Kidney (tissue), 14 donors: ENCODE data around the gene PAX5. TPM values are rescaled to one million over a fixed set of nuclear protein-coding genes. Genes with fewer than 3 reads are reported as not detected.

ENCODE experiments used
- DNase-seq, 5 donors: peaks; one replicate each; pipeline ENCODE4 v3.0.0-alpha.2; 2013 to 2020
- FAIRE-seq: peaks from 2 replicates; lab custom pipeline; 2012; peaks lifted over from hg19 to GRCh38; lab: Jason Lieb, UNC
- H3K27ac ChIP-seq, 2 donors: one replicate each; pipeline ENCODE4 v1.7.0; 2013; ENCODE audit warnings: low read depth in 2 of 2, low read length in 2 of 2, inconsistent platforms in 1 of 2
- H3K27me3 ChIP-seq: one replicate; pipeline ENCODE4 v1.7.1; 2013; ENCODE audit warnings: low read length, inconsistent platforms; ENCODE audit not compliant: control insufficient read depth, insufficient read depth
- H3K36me3 ChIP-seq, 3 donors: one replicate each; pipeline versions ENCODE4 v1.7.0 to v1.7.1; 2013; ENCODE audit warnings: low read length in 3 of 3, control low read depth in 1 of 3, inconsistent platforms in 1 of 3; ENCODE audit not compliant: insufficient read depth in 3 of 3, control insufficient read depth in 2 of 3
- H3K4me1 ChIP-seq, 3 donors: one replicate each; pipeline versions ENCODE4 v1.7.0 to v1.7.1; 2013; ENCODE audit warnings: low read length in 3 of 3, inconsistent platforms in 1 of 3, low read depth in 1 of 3; ENCODE audit not compliant: control insufficient read depth in 2 of 3, insufficient read depth in 2 of 3
- H3K4me3 ChIP-seq, 3 donors: one replicate each; pipeline versions ENCODE4 v1.7.0 to v1.8.1; 2013; ENCODE audit warnings: low read length in 3 of 3, control low read depth in 1 of 3, inconsistent platforms in 1 of 3
- H3K9ac ChIP-seq, 3 donors: one replicate each; pipeline versions ENCODE4 v1.7.0 to v1.7.1; 2013; ENCODE audit warnings: low read length in 3 of 3, control low read depth in 1 of 3, inconsistent platforms in 1 of 3
- H3K9me3 ChIP-seq, 3 donors: one replicate each; pipeline versions ENCODE4 v1.7.0 to v1.7.1; 2013; ENCODE audit warnings: low read length in 3 of 3, control low read depth in 1 of 3, inconsistent platforms in 1 of 3; ENCODE audit not compliant: control insufficient read depth in 2 of 3, insufficient read depth in 1 of 3
- intact Hi-C: fragments of 100-400 bp; cut with DNase I; formaldehyde crosslinking; loops from one replicate; pipeline ENCODE4 v1.11.1; 2022
- polyA plus RNA-seq: library from polyadenylated mRNA; stranded (reverse); fragments of 350-450 nt; fragmentation: Illumina TruSeq; extraction: RNeasy Lipid Tissue Mini Kit (QIAGEN cat#74804); gene quantifications from one replicate; pipeline ENCODE4 v1.2.3, GENCODE V29; 2014; ENCODE audit warnings: low read depth, low replicate concordance; ENCODE audit not compliant: insufficient read depth
- total RNA-seq: library from RNA; stranded (reverse); fragmentation: NEBNext Ultra II Directional; extraction: Animal tissue kit (Norgen Biotek cat#: 25700); gene quantifications from one replicate; pipeline ENCODE4 v1.2.1, GENCODE V29; 2021
- TF ChIP-seq, protein P1 (sequence below): IDR thresholded peaks from 3 replicates; pipeline ENCODE4 v1.5.1; 2012; ENCODE audit warnings: mild to moderate bottlenecking, moderate library complexity, borderline replicate concordance; ENCODE audit not compliant: insufficient read depth; ENCODE audit errors: extremely low read depth
- donor health status: control.
- donor health status: control.
- donor health status: control.
- donor health status: control.
- donor health status: control.
- donor health status: DM: yes; HTN: yes; CAD: no.
- donor health status: Normal renal cell carcinoma (clear cell type).

The PAX5 gene
- total and polyA plus RNA-seq, 2 donors from 2014 or later, result 2.7 TPM; not detected in 1

DNA sequence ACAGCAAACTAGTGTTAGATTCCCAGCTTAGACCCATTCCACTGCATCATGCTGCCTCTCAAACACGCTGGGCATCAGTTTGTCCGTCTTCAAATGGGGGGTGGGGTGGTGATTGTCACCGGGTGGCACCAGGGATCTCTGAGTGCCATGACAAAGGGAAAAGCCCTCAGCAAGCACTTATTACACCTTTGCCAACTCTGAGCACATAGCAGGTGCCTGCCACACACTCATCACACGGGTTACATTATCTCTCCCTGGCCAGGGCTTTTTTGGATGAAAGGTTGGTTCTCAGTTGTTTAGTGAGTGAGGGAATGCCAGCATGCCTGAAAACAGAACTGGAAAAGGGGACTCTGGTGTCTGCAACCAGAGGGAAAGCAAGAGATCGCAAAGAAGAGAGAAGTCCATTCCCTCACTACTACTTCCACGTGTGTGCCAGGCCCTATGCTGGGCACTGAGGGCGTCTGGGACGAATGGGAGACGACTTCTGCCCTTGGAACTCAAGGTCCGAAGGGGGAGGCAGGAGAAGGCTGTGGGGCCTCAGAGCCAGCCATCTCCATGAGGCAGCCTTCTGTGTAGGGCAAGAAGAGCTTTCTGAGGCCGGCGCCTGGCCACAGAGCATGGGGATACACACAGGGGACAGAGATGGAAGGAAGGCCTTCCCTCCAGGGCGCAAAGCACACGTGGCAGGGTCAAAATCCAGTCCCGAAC lies 48.9 kb downstream of the PAX5 start:
- H3K27me3 ChIP-seq, result peaks cover 46% of the 10 kb centered on the region
- DNase-seq, result no peak

GRCh38 chr9:36980148-36980974 lies 53.7 kb downstream of the PAX5 start:
- no peaks in the 10 kb centered on the region for H3K36me3 ChIP-seq
- H3K4me3 ChIP-seq, result no peak overlapping the region
- intact Hi-C loops, result no loop called here
- peaks cover 13% of the 10 kb centered on the region for H3K27me3 ChIP-seq
- no peak overlapping the region for H3K27ac ChIP-seq
- FAIRE-seq, result no peak
- DNase-seq, result peak in 1 of 5 donors; percentile 22
- no peaks in the 10 kb centered on the region for H3K4me1 ChIP-seq
- H3K9ac ChIP-seq, result no peak overlapping the region
- H3K9me3 ChIP-seq, result no peaks in the 10 kb centered on the region
- TF ChIP-seq, protein P1, sequence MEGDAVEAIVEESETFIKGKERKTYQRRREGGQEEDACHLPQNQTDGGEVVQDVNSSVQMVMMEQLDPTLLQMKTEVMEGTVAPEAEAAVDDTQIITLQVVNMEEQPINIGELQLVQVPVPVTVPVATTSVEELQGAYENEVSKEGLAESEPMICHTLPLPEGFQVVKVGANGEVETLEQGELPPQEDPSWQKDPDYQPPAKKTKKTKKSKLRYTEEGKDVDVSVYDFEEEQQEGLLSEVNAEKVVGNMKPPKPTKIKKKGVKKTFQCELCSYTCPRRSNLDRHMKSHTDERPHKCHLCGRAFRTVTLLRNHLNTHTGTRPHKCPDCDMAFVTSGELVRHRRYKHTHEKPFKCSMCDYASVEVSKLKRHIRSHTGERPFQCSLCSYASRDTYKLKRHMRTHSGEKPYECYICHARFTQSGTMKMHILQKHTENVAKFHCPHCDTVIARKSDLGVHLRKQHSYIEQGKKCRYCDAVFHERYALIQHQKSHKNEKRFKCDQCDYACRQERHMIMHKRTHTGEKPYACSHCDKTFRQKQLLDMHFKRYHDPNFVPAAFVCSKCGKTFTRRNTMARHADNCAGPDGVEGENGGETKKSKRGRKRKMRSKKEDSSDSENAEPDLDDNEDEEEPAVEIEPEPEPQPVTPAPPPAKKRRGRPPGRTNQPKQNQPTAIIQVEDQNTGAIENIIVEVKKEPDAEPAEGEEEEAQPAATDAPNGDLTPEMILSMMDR, result no peak

More for the DNA sequence above, 48.9 kb downstream of the PAX5 start:
- Histone ChIP-seq H3K9me3 (no peaks in the 10 kb centered on the region), H3K9ac (no peak overlapping the region), H3K36me3 (no peaks in the 10 kb centered on the region), H3K4me3 (no peak overlapping the region), H3K4me1 (no peaks in the 10 kb centered on the region), H3K27ac (no peak overlapping the region)
- TF ChIP-seq, protein P1, result no peak
- intact Hi-C loops, result no loop called here
- FAIRE-seq, result no peak

DNA sequence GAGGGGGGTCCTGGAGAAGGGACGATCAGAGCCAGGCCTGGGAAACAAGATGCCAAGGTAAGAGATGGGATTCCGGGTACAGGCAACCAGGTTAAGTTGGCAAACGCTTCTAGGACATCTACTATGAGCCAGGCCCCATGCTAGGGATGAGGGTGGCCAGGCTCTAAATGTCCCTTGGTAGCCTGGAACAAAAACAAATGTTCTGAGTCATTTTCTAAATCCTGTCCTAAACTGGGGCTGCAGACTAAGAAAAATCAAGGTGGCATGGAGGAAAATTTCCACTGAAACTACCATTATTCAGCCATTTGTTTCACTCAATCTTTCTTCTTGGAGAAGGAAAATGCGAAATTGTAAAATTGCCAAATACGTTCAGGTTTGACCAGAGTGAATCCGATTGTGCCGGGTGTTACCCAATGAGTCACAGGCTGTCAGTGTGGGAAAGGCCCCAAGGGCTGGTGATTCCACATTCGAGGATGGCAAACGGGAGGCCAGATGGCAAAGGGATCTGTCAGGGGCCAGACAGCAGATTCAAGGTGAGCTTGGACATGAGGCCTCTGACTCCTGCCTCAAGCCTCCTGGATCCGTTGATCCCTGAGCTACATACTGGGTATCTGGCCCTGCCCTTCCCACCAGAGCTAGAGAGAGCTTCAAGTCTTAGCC lies 57.6 kb downstream of the PAX5 start:
- intact Hi-C loops, result no loop called here
- TF ChIP-seq, protein P1, result no peak
- Histone ChIP-seq H3K27me3 (no peaks in the 10 kb centered on the region), H3K36me3 (no peaks in the 10 kb centered on the region), H3K9ac (no peak overlapping the region), H3K9me3 (no peaks in the 10 kb centered on the region), H3K4me3 (no peak overlapping the region), H3K27ac (no peak overlapping the region), H3K4me1 (no peaks in the 10 kb centered on the region)
- DNase-seq (peak in 1 of 5 donors; percentile 10), FAIRE-seq (no peak)
